Measurements from ENCODE around the gene AKR1B15. TPM values are rescaled to one million over a fixed set of nuclear protein-coding genes. Genes with fewer than 3 reads are reported as not detected.
"Not testable (repeated sequence)": the region's sequence is repeated elsewhere in the genome, so short reads cannot be mapped to it uniquely, and the experiment has no call there.

Gene AKR1B15
- polyA plus RNA-seq, 1 experiment = not detected

GRCh38 chr7:134514106-134514505, 34.8 kb upstream of the AKR1B15 start:
- POLR2A ChIA-PET = no interaction called here
- DNase-seq (ENCODE audit: low read depth) = no peak
- H3K27me3 ChIP-seq (ENCODE audit: control insufficient read depth, insufficient read depth, low read length) = no peaks in the 10 kb centered on the region
- CTCF ChIA-PET = interaction anchor here (0.6 to 15.2 kb wide), 36 partner anchors 8 to 1462 kb away, joined by 3 to 323 read pairs (median 5); partner anchors contain the start of genes AKR1B1 and AKR1B15
- no peak overlapping the region for H3K4me3 ChIP-seq (ENCODE audit: low read depth, low read length)
- TF ChIP-seq CTCF (IDR thresholded peaks at IDR 0.05; ENCODE audit: insufficient read depth, low read depth, low read length) = no peak
- H3K36me3 ChIP-seq (ENCODE audit: control insufficient read depth, insufficient read depth, low read length) = no peaks in the 10 kb centered on the region

DNA sequence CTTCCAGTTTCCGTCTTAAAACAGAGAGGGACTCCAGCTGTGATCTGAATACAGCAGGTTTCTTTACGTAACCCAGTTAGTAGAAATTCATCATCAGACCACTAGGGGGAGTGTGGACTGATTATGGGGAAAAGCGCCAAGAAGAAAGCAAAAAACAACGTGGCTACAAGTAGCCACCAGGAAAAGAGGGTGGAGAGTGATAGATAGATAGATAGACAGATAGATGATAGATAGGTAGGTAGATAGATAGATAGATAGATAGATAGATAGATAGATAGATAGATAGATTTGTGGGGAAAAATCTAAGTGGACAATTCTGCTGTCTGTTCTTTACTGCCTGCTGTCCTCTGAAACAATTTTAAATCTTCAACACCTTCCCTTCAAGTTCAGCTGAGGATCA, 34.2 kb upstream of the AKR1B15 start:
- H3K36me3 ChIP-seq (ENCODE audit: control insufficient read depth, insufficient read depth, low read length) = no peaks in the 10 kb centered on the region
- ChIA-PET CTCF (interaction anchor here (0.6 to 15.2 kb wide), 33 partner anchors 8 to 420 kb away, joined by 3 to 323 read pairs (median 6); partner anchors contain the start of genes AKR1B1 and AKR1B15), POLR2A (interaction anchor here (0.6 kb wide), 1 partner anchor 220 kb away, joined by 13 read pairs; no protein-coding TSS in a partner anchor)
- no peak for DNase-seq (ENCODE audit: low read depth)
- TF ChIP-seq CTCF (IDR thresholded peaks at IDR 0.05; ENCODE audit: insufficient read depth, low read depth, low read length) = peak; percentile 80
- no peaks in the 10 kb centered on the region for H3K27me3 ChIP-seq (ENCODE audit: control insufficient read depth, insufficient read depth, low read length)
- H3K4me3 ChIP-seq (ENCODE audit: low read depth, low read length) = no peak overlapping the region

- H3K4me3 ChIP-seq (ENCODE audit: low read depth, low read length) = no peak overlapping the region
- no peak for TF ChIP-seq CTCF (IDR thresholded peaks at IDR 0.05; ENCODE audit: insufficient read depth, low read depth, low read length)
- no peaks in the 10 kb centered on the region for H3K36me3 ChIP-seq (ENCODE audit: control insufficient read depth, insufficient read depth, low read length)
- POLR2A ChIA-PET = interaction anchor here (0.6 kb wide), 1 partner anchor 71 kb away, joined by 3 read pairs; no protein-coding TSS in a partner anchor
- CTCF ChIA-PET = interaction anchor here (0.9 to 15.2 kb wide), 16 partner anchors 9 to 93 kb away, joined by 3 to 323 read pairs (median 14); partner anchors contain the start of genes AKR1B1, AKR1B10 and AKR1B15
- peak; percentile 89 for DNase-seq (ENCODE audit: low read depth)
- H3K27me3 ChIP-seq (ENCODE audit: control insufficient read depth, insufficient read depth, low read length) = no peaks in the 10 kb centered on the region
Observed at GRCh38 chr7:134515569-134516468, 33.1 kb upstream of the AKR1B15 start.

DNA sequence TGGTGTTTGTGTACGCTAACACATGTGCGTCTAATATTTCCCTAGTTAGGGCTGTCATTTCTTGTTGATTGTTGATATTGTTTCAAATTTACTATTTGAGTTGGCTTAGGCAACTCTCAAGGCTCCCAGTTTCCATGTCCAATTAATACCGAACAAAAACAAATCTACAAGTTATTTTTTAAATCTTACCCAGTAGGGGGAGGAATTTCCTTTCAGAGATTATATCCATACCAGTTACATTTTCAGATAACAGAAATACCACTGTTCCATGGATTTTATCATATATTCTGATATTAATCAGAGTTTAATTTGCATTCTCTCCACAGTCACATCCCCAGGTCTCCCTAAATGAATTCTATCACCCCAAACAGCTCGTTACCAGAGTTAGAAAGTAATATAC, 28.8 kb upstream of the AKR1B15 start:
- Histone ChIP-seq H3K36me3 (ENCODE audit: control insufficient read depth, insufficient read depth, low read length) (no peaks in the 10 kb centered on the region), H3K27me3 (ENCODE audit: control insufficient read depth, insufficient read depth, low read length) (no peaks in the 10 kb centered on the region), H3K4me3 (ENCODE audit: low read depth, low read length) (no peak overlapping the region)
- CTCF ChIA-PET = interaction anchor here (1.0 to 13.9 kb wide), 4 partner anchors 13 to 89 kb away, joined by 3 to 248 read pairs (median 4); no protein-coding TSS in a partner anchor
- peak; percentile 41 for TF ChIP-seq CTCF (IDR thresholded peaks at IDR 0.05; ENCODE audit: insufficient read depth, low read depth, low read length)
- no peak for DNase-seq (ENCODE audit: low read depth)
- POLR2A ChIA-PET = no interaction called here

DNA sequence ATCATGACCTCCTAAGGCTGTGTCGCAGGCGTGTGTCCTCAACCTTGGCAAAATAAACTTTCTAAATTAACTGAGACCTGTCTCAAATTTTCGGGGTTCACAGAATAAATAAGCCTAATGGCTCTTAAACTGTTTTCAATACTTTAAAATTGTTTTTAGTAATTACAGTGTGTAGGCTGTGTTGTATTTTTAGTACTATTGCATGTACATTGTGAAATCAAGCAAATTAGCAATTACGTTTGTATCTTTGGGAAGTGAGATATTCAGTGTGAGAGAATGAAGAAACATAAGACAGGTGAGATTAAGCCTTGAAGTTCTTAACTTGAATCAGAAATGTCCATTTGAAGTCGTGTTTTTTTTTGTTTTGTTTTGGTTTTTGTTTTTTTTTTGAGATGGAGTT, 26.3 kb upstream of the AKR1B15 start:
- CTCF ChIA-PET = interaction anchor here (13.9 kb wide), 1 partner anchor 87 kb away, joined by 248 read pairs; no protein-coding TSS in a partner anchor
- H3K4me3 ChIP-seq (ENCODE audit: low read depth, low read length) = no peak overlapping the region
- no peaks in the 10 kb centered on the region for H3K27me3 ChIP-seq (ENCODE audit: control insufficient read depth, insufficient read depth, low read length)
- POLR2A ChIA-PET = no interaction called here
- DNase-seq (ENCODE audit: low read depth) = no peak
- no peak for TF ChIP-seq CTCF (IDR thresholded peaks at IDR 0.05; ENCODE audit: insufficient read depth, low read depth, low read length)
- H3K36me3 ChIP-seq (ENCODE audit: control insufficient read depth, insufficient read depth, low read length) = no peaks in the 10 kb centered on the region

GRCh38 chr7:134525449-134525848, 23.5 kb upstream of the AKR1B15 start:
- CTCF ChIA-PET = interaction anchor here (0.7 to 5.1 kb wide), 4 partner anchors 11 to 81 kb away, joined by 3 to 29 read pairs (median 12); no protein-coding TSS in a partner anchor
- POLR2A ChIA-PET = not testable (repeated sequence)

DNA sequence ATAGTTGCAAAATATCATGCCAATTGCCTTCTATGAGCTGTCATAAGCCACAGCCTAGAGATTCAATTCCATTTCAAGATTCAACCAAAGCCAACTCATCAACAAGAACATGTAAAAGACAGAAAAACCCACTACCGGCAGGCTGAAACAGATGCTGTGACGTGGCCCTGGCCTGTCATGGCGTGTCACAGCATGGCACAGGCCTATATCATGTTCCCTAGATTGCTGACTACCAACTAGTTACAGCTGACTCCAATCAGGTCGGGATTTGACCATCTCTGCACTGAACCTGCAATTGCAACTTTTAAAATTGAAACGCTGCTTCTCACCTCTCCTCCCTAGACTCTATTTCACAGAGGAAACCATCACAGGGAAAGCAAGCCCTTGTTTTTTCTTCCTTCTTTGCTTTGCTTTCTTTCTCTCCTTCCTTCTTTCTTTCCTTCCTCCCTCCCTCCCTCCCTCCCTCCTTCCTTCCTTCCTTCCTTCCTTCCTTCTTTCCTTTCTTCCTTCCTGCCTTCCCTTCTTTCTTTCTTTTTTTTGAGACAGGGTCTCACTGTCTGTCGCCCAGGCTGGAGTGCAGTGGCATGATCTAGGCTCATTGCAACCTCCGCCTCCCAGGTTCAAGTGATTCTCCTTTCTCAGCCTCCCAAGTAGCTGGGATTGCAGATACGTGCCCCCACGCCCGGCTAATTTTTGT, 22.2 kb upstream of the AKR1B15 start:
- POLR2A ChIA-PET; DNase-seq (ENCODE audit: low read depth); H3K4me3 ChIP-seq (ENCODE audit: low read depth, low read length); H3K27me3 ChIP-seq (ENCODE audit: control insufficient read depth, insufficient read depth, low read length); H3K36me3 ChIP-seq (ENCODE audit: control insufficient read depth, insufficient read depth, low read length): not testable (repeated sequence)
- CTCF ChIA-PET = interaction anchor here (1.6 to 5.1 kb wide), 3 partner anchors 11 to 80 kb away, joined by 5 to 29 read pairs (median 15); no protein-coding TSS in a partner anchor

More at GRCh38 chr7:134525449-134525848, 23.5 kb upstream of the AKR1B15 start:
- DNase-seq (ENCODE audit: low read depth); H3K36me3 ChIP-seq (ENCODE audit: control insufficient read depth, insufficient read depth, low read length); H3K4me3 ChIP-seq (ENCODE audit: low read depth, low read length); H3K27me3 ChIP-seq (ENCODE audit: control insufficient read depth, insufficient read depth, low read length): not testable (repeated sequence)
